ENCODE data around the gene CCDC157.

DNA sequence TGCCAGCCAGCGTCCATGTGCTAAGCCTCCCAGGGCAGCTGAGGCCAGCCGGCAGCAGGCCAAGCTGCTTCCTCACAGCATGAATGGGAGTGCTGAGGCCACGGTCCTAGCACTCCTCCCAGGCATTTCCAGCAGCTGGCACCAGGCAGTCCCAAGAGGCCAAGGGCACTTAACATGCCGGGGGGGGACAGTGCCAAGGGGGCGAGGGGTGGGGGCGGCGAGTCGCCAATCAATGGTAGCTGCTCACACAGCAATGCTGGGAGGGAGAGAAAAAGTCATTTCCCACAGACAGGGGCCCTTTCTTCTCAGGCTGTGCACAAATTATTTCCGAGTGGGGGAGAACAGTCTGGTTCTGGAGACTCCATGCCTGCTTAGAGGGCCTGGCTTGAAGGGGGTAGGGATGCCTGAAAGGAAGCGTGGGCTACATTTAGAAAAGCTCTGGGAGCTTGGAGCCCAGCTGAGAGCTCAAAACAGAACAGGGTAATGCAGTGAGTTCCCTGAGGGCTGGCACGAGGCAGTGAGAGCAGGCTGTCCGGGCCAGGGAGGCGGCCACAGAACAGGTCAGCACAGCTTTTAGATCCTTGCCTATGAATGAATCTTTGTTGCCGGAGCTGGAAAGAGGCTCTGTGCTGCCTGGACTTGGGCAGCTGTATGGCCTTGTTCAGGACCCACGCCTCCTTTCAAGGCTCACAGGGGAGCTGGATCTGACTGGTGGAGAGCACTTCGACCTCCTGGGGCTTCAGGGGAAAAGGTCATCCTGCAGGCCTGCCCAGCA, 15.7 kb upstream of the CCDC157 start:
- TF ChIP-seq, protein P1, sequence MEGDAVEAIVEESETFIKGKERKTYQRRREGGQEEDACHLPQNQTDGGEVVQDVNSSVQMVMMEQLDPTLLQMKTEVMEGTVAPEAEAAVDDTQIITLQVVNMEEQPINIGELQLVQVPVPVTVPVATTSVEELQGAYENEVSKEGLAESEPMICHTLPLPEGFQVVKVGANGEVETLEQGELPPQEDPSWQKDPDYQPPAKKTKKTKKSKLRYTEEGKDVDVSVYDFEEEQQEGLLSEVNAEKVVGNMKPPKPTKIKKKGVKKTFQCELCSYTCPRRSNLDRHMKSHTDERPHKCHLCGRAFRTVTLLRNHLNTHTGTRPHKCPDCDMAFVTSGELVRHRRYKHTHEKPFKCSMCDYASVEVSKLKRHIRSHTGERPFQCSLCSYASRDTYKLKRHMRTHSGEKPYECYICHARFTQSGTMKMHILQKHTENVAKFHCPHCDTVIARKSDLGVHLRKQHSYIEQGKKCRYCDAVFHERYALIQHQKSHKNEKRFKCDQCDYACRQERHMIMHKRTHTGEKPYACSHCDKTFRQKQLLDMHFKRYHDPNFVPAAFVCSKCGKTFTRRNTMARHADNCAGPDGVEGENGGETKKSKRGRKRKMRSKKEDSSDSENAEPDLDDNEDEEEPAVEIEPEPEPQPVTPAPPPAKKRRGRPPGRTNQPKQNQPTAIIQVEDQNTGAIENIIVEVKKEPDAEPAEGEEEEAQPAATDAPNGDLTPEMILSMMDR (IDR thresholded peaks at IDR 0.05), result no peak
- TF ChIP-seq EP300 (IDR thresholded peaks at IDR 0.05) (no peak), POLR2A (IDR thresholded peaks at IDR 0.05) (no peak)

Data from gastroesophageal sphincter (tissue), 3 donors.